Measurements from ENCODE around the gene ADCY5.

ADCY5 gene

GRCh38 chr3:123411340-123412040 lies 37.4 kb downstream of the ADCY5 start:
- DNase-seq (ENCODE audit: low read depth in 4 of 4, low spot score in 1 of 4): no peak

GRCh38 chr3:123410149-123410515 lies 38.8 kb downstream of the ADCY5 start:
- DNase-seq (ENCODE audit: low read depth in 4 of 4, low spot score in 1 of 4): no peak

GRCh38 chr3:123409443-123410148 lies 39.3 kb downstream of the ADCY5 start:
- DNase-seq (ENCODE audit: low read depth in 4 of 4, low spot score in 1 of 4): no peak

- no peak for DNase-seq (ENCODE audit: low read depth in 4 of 4, low spot score in 1 of 4)
Measured at GRCh38 chr3:123406598-123406997, 42.3 kb downstream of the ADCY5 start.

- no peak for DNase-seq (ENCODE audit: low read depth in 4 of 4, low spot score in 1 of 4)
Measured at GRCh38 chr3:123405936-123406510, 42.9 kb downstream of the ADCY5 start.

- no peak for DNase-seq (ENCODE audit: low read depth in 4 of 4, low spot score in 1 of 4)
Measured at GRCh38 chr3:123405021-123405420, 43.9 kb downstream of the ADCY5 start.

GRCh38 chr3:123404391-123404790 lies 44.5 kb downstream of the ADCY5 start:
- no peak for DNase-seq (ENCODE audit: low read depth in 4 of 4, low spot score in 1 of 4)

- no peak for DNase-seq (ENCODE audit: low read depth in 4 of 4, low spot score in 1 of 4)
Measured at GRCh38 chr3:123401836-123402530, 46.9 kb downstream of the ADCY5 start.

GRCh38 chr3:123400169-123400568 lies 48.7 kb downstream of the ADCY5 start:
- DNase-seq (ENCODE audit: low read depth in 4 of 4, low spot score in 1 of 4): no peak

GRCh38 chr3:123399653-123400052 lies 49.2 kb downstream of the ADCY5 start:
- DNase-seq (ENCODE audit: low read depth in 4 of 4, low spot score in 1 of 4): no peak

GRCh38 chr3:123397921-123398785 lies 50.7 kb downstream of the ADCY5 start:
- DNase-seq (ENCODE audit: low read depth in 4 of 4, low spot score in 1 of 4): no peak

- DNase-seq (ENCODE audit: low read depth in 4 of 4, low spot score in 1 of 4): no peak
Measured at GRCh38 chr3:123397050-123397590, 51.8 kb downstream of the ADCY5 start.

GRCh38 chr3:123396171-123397049 lies 52.5 kb downstream of the ADCY5 start:
- DNase-seq (ENCODE audit: low read depth in 4 of 4, low spot score in 1 of 4): no peak

- DNase-seq (ENCODE audit: low read depth in 4 of 4, low spot score in 1 of 4): no peak
Measured at GRCh38 chr3:123395235-123395634, 53.7 kb downstream of the ADCY5 start.

- no peak for DNase-seq (ENCODE audit: low read depth in 4 of 4, low spot score in 1 of 4)
Measured at GRCh38 chr3:123394391-123395020, 54.4 kb downstream of the ADCY5 start.

GRCh38 chr3:123392871-123393620 lies 55.8 kb downstream of the ADCY5 start:
- no peak for DNase-seq (ENCODE audit: low read depth in 4 of 4, low spot score in 1 of 4)

GRCh38 chr3:123392368-123392767 lies 56.5 kb downstream of the ADCY5 start:
- no peak for DNase-seq (ENCODE audit: low read depth in 4 of 4, low spot score in 1 of 4)

- DNase-seq (ENCODE audit: low read depth in 4 of 4, low spot score in 1 of 4): no peak
Measured at GRCh38 chr3:123390865-123391600, 57.9 kb downstream of the ADCY5 start.

Measured in stimulated activated CD4-positive, alpha-beta T cell treated with anti-CD3 and anti-CD28 coated beads, Interleukin-1b, Interleukin-23, amount 100 ng/mL, for 24 hours (primary cell).